GM12875 (cell line): ENCODE data around the gene SLC66A3.

ENCODE experiments used
- H3K4me3 ChIP-seq: one replicate; pipeline ENCODE4 v1.5.1; 2011; ENCODE audit warnings: low read depth, low read length, control low read depth
- TF ChIP-seq, protein P1 (sequence below): IDR thresholded peaks from 2 replicates; pipeline ENCODE4 v1.5.1; 2011; ENCODE audit warnings: low read depth, mild to moderate bottlenecking, control low read depth, inconsistent platforms, low read length, moderate library complexity, borderline replicate concordance; ENCODE audit not compliant: insufficient read depth

Gene SLC66A3

DNA sequence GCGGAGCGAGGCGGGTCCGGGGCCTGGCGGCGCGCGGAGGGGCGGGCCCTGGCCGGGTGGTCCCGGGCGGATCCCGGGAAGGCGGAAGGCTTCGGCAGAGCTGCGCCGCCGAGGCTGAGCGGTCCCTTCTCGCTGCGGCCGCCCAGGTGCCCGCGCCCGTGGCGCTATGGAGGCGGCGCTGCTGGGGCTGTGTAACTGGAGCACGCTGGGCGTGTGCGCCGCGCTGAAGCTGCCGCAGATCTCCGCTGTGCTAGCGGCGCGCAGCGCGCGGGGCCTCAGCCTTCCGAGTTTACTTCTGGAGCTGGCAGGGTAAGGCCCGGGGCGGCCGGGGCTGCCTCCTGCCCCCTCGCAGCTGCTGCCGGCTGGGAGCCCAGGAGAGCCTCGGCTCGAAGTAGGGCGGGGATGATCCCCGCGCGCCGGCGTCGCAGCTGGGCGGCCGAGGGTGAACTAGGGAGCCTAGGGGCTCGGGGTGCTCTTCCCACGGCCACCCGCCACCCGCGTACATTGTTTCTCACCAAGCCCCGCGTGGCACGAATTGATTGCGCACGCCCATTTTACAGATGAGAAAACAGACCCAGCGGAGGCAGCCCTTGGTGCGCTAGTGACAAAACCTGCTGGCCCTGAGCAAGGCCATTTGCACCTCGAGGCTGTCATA, at the start of gene SLC66A3:
SLC66A3 (plus strand) TSS at position 87 of the 655 bp plus-strand sequence; CDS start at position 167, 80 bp downstream.
- TF ChIP-seq, protein P1, sequence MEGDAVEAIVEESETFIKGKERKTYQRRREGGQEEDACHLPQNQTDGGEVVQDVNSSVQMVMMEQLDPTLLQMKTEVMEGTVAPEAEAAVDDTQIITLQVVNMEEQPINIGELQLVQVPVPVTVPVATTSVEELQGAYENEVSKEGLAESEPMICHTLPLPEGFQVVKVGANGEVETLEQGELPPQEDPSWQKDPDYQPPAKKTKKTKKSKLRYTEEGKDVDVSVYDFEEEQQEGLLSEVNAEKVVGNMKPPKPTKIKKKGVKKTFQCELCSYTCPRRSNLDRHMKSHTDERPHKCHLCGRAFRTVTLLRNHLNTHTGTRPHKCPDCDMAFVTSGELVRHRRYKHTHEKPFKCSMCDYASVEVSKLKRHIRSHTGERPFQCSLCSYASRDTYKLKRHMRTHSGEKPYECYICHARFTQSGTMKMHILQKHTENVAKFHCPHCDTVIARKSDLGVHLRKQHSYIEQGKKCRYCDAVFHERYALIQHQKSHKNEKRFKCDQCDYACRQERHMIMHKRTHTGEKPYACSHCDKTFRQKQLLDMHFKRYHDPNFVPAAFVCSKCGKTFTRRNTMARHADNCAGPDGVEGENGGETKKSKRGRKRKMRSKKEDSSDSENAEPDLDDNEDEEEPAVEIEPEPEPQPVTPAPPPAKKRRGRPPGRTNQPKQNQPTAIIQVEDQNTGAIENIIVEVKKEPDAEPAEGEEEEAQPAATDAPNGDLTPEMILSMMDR, result no peak
- peak within 1 kb of the TSS; percentile 62 for H3K4me3 ChIP-seq

DNA sequence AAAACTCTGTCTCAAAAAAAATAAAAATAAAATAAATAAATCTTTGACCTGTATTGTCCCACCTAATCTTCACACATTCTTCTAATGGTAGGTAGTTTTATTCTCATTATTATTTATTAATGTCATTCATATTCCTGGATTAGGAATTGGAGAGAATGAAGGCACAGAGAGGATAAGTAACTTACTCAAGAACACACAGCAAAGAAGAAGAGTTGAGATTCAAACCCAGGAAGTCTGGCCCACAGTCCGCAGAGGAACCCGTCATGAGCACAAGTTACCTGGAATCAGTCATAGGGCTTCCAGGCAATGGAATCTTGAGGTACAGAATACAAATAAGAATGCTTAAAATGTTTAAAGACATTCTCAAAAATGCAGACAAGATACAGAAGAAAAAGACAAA, 46.3 kb upstream of the SLC66A3 start:
- no peak overlapping the region for H3K4me3 ChIP-seq
- TF ChIP-seq, protein P1, result no peak

DNA sequence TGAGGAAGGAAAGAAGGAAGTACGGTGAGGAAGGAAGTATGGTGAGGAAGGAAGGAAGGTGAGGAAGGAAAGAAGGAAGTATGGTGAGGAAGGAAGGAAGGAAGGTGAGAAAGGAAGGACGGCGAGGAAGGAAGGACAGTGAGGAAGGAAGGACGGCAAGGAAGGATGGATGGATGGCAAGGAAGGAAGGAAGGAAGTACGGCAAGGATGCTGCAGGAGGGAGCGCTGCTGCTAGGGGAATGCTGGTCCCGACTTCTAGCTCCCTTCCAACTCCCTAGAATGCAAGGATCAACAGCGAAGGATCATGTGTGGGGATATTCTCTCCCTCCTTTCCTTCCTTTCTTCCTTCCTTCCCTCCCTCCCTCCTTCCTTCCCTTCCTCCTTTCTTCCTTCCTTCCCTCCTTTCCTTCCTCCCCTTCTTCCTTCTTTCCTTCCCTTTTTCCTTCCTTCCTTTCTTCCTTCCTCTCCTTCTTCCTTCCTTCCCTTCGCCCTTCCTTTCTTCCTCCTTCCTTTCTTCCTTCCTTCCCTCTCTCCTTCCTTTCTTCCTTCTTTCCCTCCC, 42.3 kb upstream of the SLC66A3 start:
- no peak overlapping the region for H3K4me3 ChIP-seq
- TF ChIP-seq, protein P1, result no peak

GRCh38 chr2:11117776-11118175, 37.5 kb upstream of the SLC66A3 start:
- no peak overlapping the region for H3K4me3 ChIP-seq
- TF ChIP-seq, protein P1, result no peak

DNA sequence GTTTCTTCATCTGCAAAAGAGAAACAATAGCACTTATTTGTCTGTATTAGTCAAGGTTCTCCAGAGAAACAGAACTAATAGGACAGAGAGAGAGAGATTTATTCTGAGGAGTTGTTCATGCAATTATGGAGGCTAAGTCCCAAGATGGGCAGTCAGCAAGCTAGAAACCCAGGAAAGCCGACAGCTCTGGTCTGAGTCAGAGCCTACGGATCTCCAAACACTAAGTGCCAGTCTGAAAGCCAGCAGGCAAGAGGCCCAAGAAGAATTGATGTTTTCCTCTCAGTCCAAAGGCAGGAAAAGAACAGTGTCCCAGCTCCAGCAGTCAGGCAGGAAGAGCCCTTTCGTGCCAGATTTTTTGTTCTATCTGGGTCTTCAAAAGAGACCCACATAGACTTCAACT, 36.5 kb upstream of the SLC66A3 start:
- H3K4me3 ChIP-seq, result no peak overlapping the region
- TF ChIP-seq, protein P1, result no peak

DNA sequence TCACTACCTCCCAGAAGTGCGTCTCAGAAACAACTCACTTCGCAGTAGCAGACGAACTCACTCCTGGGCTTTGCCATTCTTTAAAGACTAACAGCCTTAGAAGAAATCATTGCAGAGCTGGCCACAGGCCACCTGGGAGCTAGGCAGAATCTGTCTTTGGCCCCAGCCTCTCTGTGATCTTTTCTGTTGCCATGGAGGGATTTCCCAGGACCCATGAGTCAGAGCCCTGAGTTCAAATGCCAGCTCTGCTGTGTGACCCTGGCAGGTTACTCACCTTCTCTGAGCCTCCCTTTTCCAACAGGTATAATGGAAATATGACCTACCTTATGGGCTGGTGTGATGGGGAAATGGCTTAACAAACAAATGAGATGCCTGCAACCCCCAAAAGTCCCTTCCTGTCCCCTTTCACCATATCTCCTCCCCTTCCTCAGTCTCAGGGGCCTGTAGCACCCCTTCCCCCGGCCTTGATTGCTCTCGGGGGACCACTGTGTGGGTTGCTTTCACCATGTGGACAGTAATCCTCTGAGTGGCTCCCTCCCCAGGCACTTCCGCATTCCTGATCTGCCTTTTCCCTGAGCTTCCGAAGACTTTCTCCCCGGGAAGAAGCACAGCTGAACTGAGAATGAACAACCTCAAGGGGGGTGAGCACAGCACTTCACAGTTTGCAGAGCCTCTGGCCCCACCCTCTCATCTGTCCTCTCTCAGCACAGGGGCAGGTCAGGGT, 34.0 kb upstream of the SLC66A3 start:
- H3K4me3 ChIP-seq, result no peak overlapping the region
- TF ChIP-seq, protein P1, result no peak

DNA sequence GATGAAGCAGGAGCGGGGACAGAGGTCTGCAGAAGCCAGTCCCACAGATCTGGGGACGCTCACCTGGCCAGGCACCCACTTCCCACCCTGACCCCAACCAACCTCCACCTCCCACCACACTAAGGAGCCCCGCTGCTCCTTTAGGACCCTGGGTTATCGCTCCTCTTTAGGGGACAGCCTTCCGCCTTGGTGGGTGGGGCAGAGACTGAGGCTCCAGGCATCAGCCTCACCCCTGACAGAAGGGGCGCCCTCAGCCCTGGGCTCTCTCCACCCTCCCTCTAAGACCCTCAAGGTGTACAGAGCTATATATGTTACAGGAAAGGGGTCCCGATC, 33.5 kb upstream of the SLC66A3 start:
- TF ChIP-seq, protein P1, result no peak
- H3K4me3 ChIP-seq, result no peak overlapping the region
